HepG2 (cell line): Measurements from ENCODE around the gene ARL3. TPM values are rescaled to one million over a fixed set of nuclear protein-coding genes. Genes with fewer than 3 reads are reported as not detected.

ENCODE experiments used
- BORCS8-MEF2B ChIP-seq: sonication (generic); formaldehyde crosslinking; IDR thresholded peaks from 2 replicates; pipeline ENCODE4 v1.8.0; 2022; ENCODE audit warnings: mild to moderate bottlenecking, missing genetic modification reagents
- DNMT1 ChIP-seq: sonication (generic); formaldehyde crosslinking; IDR thresholded peaks from 2 replicates; pipeline ENCODE4 v1.5.1; 2020; ENCODE audit warnings: mild to moderate bottlenecking, missing genetic modification reagents
- FOXK2 ChIP-seq: fragments of 450-650 bp; IDR thresholded peaks from 2 replicates; pipeline ENCODE4 v1.6.1; 2016
- GLI4 ChIP-seq: sonication (generic); formaldehyde crosslinking; IDR thresholded peaks from 2 replicates; pipeline ENCODE4 v1.5.1; 2020; ENCODE audit warnings: missing genetic modification reagents, mild to moderate bottlenecking, moderate library complexity, borderline replicate concordance
- GRHL1 ChIP-seq: sonication (generic); formaldehyde crosslinking; conservative IDR thresholded peaks from 2 replicates; pipeline ENCODE4 v1.8.0; 2022; ENCODE audit warnings: missing genetic modification reagents
- HINFP ChIP-seq: sonication (generic); formaldehyde crosslinking; IDR thresholded peaks from 2 replicates; pipeline ENCODE4 v1.4.0; 2020; ENCODE audit warnings: low read depth, mild to moderate bottlenecking, missing genetic modification reagents
- HOXA3 ChIP-seq: sonication (generic); formaldehyde crosslinking; IDR thresholded peaks from 2 replicates; pipeline ENCODE4 v1.5.0; 2020; ENCODE audit warnings: missing genetic modification reagents
- IKZF5 ChIP-seq: IDR thresholded peaks from 2 replicates; pipeline ENCODE4 v1.6.1; 2018; ENCODE audit warnings: missing genetic modification reagents, mild to moderate bottlenecking, missing compliant biosample characterization
- KAT2B ChIP-seq: fragments of 150-350 bp; IDR thresholded peaks from 2 replicates; pipeline ENCODE4 v1.6.1; 2014; ENCODE audit warnings: low read depth, low read length, borderline replicate concordance
- MIXL1 ChIP-seq: IDR thresholded peaks from 2 replicates; pipeline ENCODE4 v1.6.1; 2016
- ONECUT2 ChIP-seq: sonication (generic); formaldehyde crosslinking; IDR thresholded peaks from 2 replicates; pipeline ENCODE4 v1.4.0; 2020; ENCODE audit warnings: missing genetic modification reagents
- PTBP1 ChIP-seq: fragments of 200-400 bp; formaldehyde crosslinking; IDR thresholded peaks from 2 replicates; pipeline ENCODE4 v1.6.1; 2018; ENCODE audit warnings: low read length, low read depth; ENCODE audit not compliant: poor library complexity, severe bottlenecking
- RBM22 ChIP-seq: fragments of 200-400 bp; formaldehyde crosslinking; optimal IDR thresholded peaks from 2 replicates; pipeline ENCODE3; 2017; ENCODE audit warnings: mild to moderate bottlenecking, low read length, moderate library complexity
- SMAD3 ChIP-seq: sonication (generic); formaldehyde crosslinking; IDR thresholded peaks from 2 replicates; pipeline ENCODE4 v1.4.0; 2020; ENCODE audit warnings: missing genetic modification reagents
- SMARCC2 ChIP-seq: fragments of 450-650 bp; IDR thresholded peaks from 2 replicates; pipeline ENCODE4 v1.6.1; 2017; ENCODE audit warnings: antibody characterized with exemption, mild to moderate bottlenecking
- TAF15 ChIP-seq: fragments of 200-400 bp; formaldehyde crosslinking; IDR thresholded peaks from one replicate; pipeline ENCODE4 v1.6.1; 2018; ENCODE audit warnings: mild to moderate bottlenecking, low read depth, low read length; ENCODE audit not compliant: poor library complexity, severe bottlenecking
- TBL1XR1 ChIP-seq: fragments of 150-350 bp; IDR thresholded peaks from 2 replicates; pipeline ENCODE4 v1.6.1; 2014; ENCODE audit warnings: borderline replicate concordance, low read length; ENCODE audit not compliant: partially characterized antibody
- ZBTB37 ChIP-seq: sonication (generic); formaldehyde crosslinking; IDR thresholded peaks from 2 replicates; pipeline ENCODE4 v1.4.0; 2020; ENCODE audit warnings: mild to moderate bottlenecking, missing genetic modification reagents
- ZFP41 ChIP-seq: sonication (generic); formaldehyde crosslinking; IDR thresholded peaks from 2 replicates; pipeline ENCODE4 v1.4.0; 2020; ENCODE audit warnings: mild to moderate bottlenecking, missing genetic modification reagents, borderline replicate concordance
- ZNF225 ChIP-seq: sonication (generic); formaldehyde crosslinking; IDR thresholded peaks from 2 replicates; pipeline ENCODE4 v1.4.0; 2020; ENCODE audit warnings: mild to moderate bottlenecking, missing genetic modification reagents
- ZNF3 ChIP-seq: IDR thresholded peaks from 2 replicates; pipeline ENCODE4 v1.7.0; 2017; ENCODE audit warnings: inconsistent platforms
- ZNF354B ChIP-seq: sonication (generic); formaldehyde crosslinking; IDR thresholded peaks from 2 replicates; pipeline ENCODE4 v1.8.0; 2022; ENCODE audit warnings: mild to moderate bottlenecking, missing genetic modification reagents
- ZNF383 ChIP-seq: sonication (generic); formaldehyde crosslinking; IDR thresholded peaks from 2 replicates; pipeline ENCODE4 v1.4.0; 2020; ENCODE audit warnings: missing genetic modification reagents, mild to moderate bottlenecking, borderline replicate concordance
- ZNF503 ChIP-seq: sonication (generic); formaldehyde crosslinking; IDR thresholded peaks from 2 replicates; pipeline ENCODE4 v1.4.0; 2020; ENCODE audit warnings: missing genetic modification reagents
- ZNF746 ChIP-seq: sonication (generic); formaldehyde crosslinking; IDR thresholded peaks from 2 replicates; pipeline ENCODE4 v1.8.0; 2022; ENCODE audit warnings: mild to moderate bottlenecking, missing genetic modification reagents
- ZNF761 ChIP-seq: sonication (generic); formaldehyde crosslinking; conservative IDR thresholded peaks from 2 replicates; pipeline ENCODE4 v1.4.0; 2020; ENCODE audit warnings: mild to moderate bottlenecking, missing genetic modification reagents
- polyA plus RNA-seq, 8 experiments: library from polyadenylated mRNA; depleted of rRNA in 3 of 8; stranded (reverse) in 7 of 8; unstranded in 1 of 8; fragments of >200 nt; fragmentation: Illumina TruSeq in 4 of 8; extraction: Trizol in 4 of 8; gene quantifications; 2 replicates each; pipeline versions ENCODE4 v1.2.1 to v1.2.3, GENCODE V29; 2011 to 2016; ENCODE audit warnings: low read depth in 4 of 8, missing spikeins in 1 of 8, mixed read lengths in 1 of 8; ENCODE audit not compliant: insufficient read depth in 1 of 8
- total RNA-seq, 5 experiments: library from RNA; depleted of rRNA; stranded (reverse); fragments of >200 nt; fragmentation: Illumina TruSeq; extraction: Trizol; gene quantifications; 2 replicates each; pipeline ENCODE4 v1.2.3, GENCODE V29; 2016; ENCODE audit warnings: low read depth in 1 of 5

ARL3 gene
- total and polyA plus RNA-seq, 2 of the 13 experiments (the other 11 are each of a cell fraction or from before 2014, with no cell fraction given), result 5.2 to 6.6 TPM

GRCh38 chr10:102645388-102645740 is 68.8 kb downstream of the ARL3 start (continued):
- TF ChIP-seq ZNF225 (CRISPR knock-in tag) (no peak), IKZF5 (CRISPR knock-in tag) (no peak; the same call in 1 of the 2 replicates), HINFP (no peak), ZFP41 (CRISPR knock-in tag) (no peak), DNMT1 (CRISPR knock-in tag) (no peak), SMAD3 (no peak), ZBTB37 (no peak), BORCS8-MEF2B (CRISPR knock-in tag) (no peak), ZNF383 (CRISPR knock-in tag) (0 out of 2 replicates have a peak, but pooled peaks have one; percentile 10), TBL1XR1 (no peak), ZNF746 (0 out of 2 replicates have a peak, but pooled peaks have one; percentile 31), PTBP1 (peak; percentile 38), GLI4 (CRISPR knock-in tag) (no peak), GRHL1 (CRISPR knock-in tag) (no peak), TAF15 (no peak), ONECUT2 (CRISPR knock-in tag) (no peak), ZNF3 (CRISPR knock-in tag) (no peak), MIXL1 (no peak; the same call in 1 of the 2 replicates), ZNF503 (no peak), FOXK2 (peak; percentile 44; the same call in 1 of the 2 replicates), HOXA3 (CRISPR knock-in tag) (no peak), ZNF761 (CRISPR knock-in tag) (no peak), RBM22 (no peak), ZNF354B (CRISPR knock-in tag) (no peak), KAT2B (no peak), SMARCC2 (no peak)
